Caco-2 (cell line): ENCODE results near the gene RAB43. TPM values are rescaled to one million over a fixed set of nuclear protein-coding genes. Genes with fewer than 3 reads are reported as not detected.

Experiments
- BruUV-seq: library from RNA; stranded (reverse); fragments of 400-500 nt; replicated peaks from 2 replicates; lab custom pipeline; 2021; lab: Mats Ljungman, UMichigan
- CTCF ChIA-PET: fragments of 300-600 bp; sonication (Branson Sonifier 250); formaldehyde crosslinking; loops from one replicate; lab custom pipeline; 2022; ENCODE audit warnings: antibody characterized with exemption; lab: Charles Lee
- POLR2A ChIA-PET: fragments of 300-600 bp; sonication (Branson Sonifier 250); formaldehyde crosslinking; loops from one replicate; lab custom pipeline; 2022; ENCODE audit warnings: antibody characterized with exemption; lab: Charles Lee
- DNase-seq, 2 experiments: peaks; one replicate each; pipeline versions ENCODE4 v3.0.0 to v3.0.0-alpha.2; 2020 to 2022
- H3K27me3 ChIP-seq: replicated peaks from 2 replicates; pipeline ENCODE4 v1.6.0; 2011; ENCODE audit warnings: low read length; ENCODE audit not compliant: control insufficient read depth, insufficient read depth
- H3K36me3 ChIP-seq: 2 replicates; pipeline ENCODE4 v1.5.1; 2011; ENCODE audit warnings: low read length; ENCODE audit not compliant: control insufficient read depth, insufficient read depth
- H3K4me1 ChIP-seq: fragments of 250-450 bp; sonication (Bioruptor Pico); 2 replicates; pipeline ENCODE4 v1.5.1; 2020; ENCODE audit warnings: mild to moderate bottlenecking
- H3K4me3 ChIP-seq: 2 replicates; pipeline ENCODE4 v1.5.1; 2011; ENCODE audit warnings: low read depth, mild to moderate bottlenecking, control low read depth, low read length
- H3K9me3 ChIP-seq: fragments of 250-450 bp; sonication (Bioruptor Pico); 2 replicates; pipeline ENCODE4 v1.5.1; 2020; ENCODE audit warnings: mild to moderate bottlenecking, moderate library complexity
- H3K27ac Mint-ChIP-seq: one replicate; pipeline ENCODE4 v1.8.0; 2022; ENCODE audit warnings: mixed read lengths; ENCODE audit not compliant: unreplicated experiment
- H3K27me3 Mint-ChIP-seq: one replicate; pipeline ENCODE4 v1.8.0; 2022; ENCODE audit warnings: mixed read lengths; ENCODE audit not compliant: insufficient read depth, unreplicated experiment
- H3K36me3 Mint-ChIP-seq: one replicate; pipeline ENCODE4 v1.8.0; 2022; ENCODE audit warnings: mild to moderate bottlenecking, mixed read lengths; ENCODE audit not compliant: insufficient read depth, unreplicated experiment
- H3K4me1 Mint-ChIP-seq: one replicate; pipeline ENCODE4 v1.8.0; 2022; ENCODE audit warnings: low read depth, mixed read lengths; ENCODE audit not compliant: unreplicated experiment
- H3K4me3 Mint-ChIP-seq: one replicate; pipeline ENCODE4 v1.8.0; 2022; ENCODE audit warnings: mild to moderate bottlenecking, moderate library complexity, mixed read lengths; ENCODE audit not compliant: unreplicated experiment
- H3K9me3 Mint-ChIP-seq: one replicate; pipeline ENCODE4 v1.8.0; 2022; ENCODE audit warnings: mixed read lengths; ENCODE audit not compliant: unreplicated experiment
- CTCF ChIP-seq, 2 experiments: fragments of 200-600 bp in 1 of 2; IDR thresholded peaks; 1 replicate in 1 of 2; 2 replicates in 1 of 2; pipeline versions ENCODE4 v1.5.1 to v1.8.0; 2011 to 2022; ENCODE audit warnings: antibody characterized with exemption in 1 of 2, control low read depth in 1 of 2, inconsistent platforms in 1 of 2, low read depth in 1 of 2, low read length in 1 of 2, mild to moderate bottlenecking in 1 of 2, moderate library complexity in 1 of 2; ENCODE audit not compliant: insufficient read depth in 1 of 2, severe bottlenecking in 1 of 2, unreplicated experiment in 1 of 2
- intact Hi-C: fragments of 100-400 bp; cut with micrococcal nuclease; formaldehyde crosslinking; loops from one replicate; pipeline ENCODE4 v1.10.0; 2022; ENCODE audit not compliant: unreplicated experiment
- total RNA-seq: library from RNA; stranded (reverse); gene quantifications from 2 replicates; pipeline ENCODE4 v1.2.3, GENCODE V29; 2022

Gene RAB43
- total RNA-seq, 1 experiment from 2014 or later, result 12.3 TPM

GRCh38 chr3:129046732-129047552 lies 74.7 kb downstream of the RAB43 start:
- Mint-ChIP-seq H3K4me3 (no peak overlapping the region), H3K27ac (no peak overlapping the region), H3K4me1 (no peaks in the 10 kb centered on the region), H3K9me3 (no peaks in the 10 kb centered on the region), H3K27me3 (no peaks in the 10 kb centered on the region), H3K36me3 (no peaks in the 10 kb centered on the region)
- no peak overlapping the region for H3K4me3 ChIP-seq
- TF ChIP-seq CTCF (IDR thresholded peaks at IDR 0.05; ENCODE audit: insufficient read depth in 1 of 2, low read depth in 1 of 2, low read length in 1 of 2, severe bottlenecking in 1 of 2, unreplicated experiment in 1 of 2), result no peak
- H3K4me1 ChIP-seq, result no peaks in the 10 kb centered on the region
- ChIA-PET CTCF (no interaction called here), POLR2A (no interaction called here)
- H3K36me3 ChIP-seq, result no peaks in the 10 kb centered on the region
- intact Hi-C loops, result no loop called here
- DNase-seq, result no peak
- H3K27me3 ChIP-seq, result no peaks in the 10 kb centered on the region
- BruUV-seq, result no TSS peak
- H3K9me3 ChIP-seq, result no peaks in the 10 kb centered on the region

GRCh38 chr3:129046037-129046731 lies 75.4 kb downstream of the RAB43 start:
- no peaks in the 10 kb centered on the region for H3K27me3 Mint-ChIP-seq
- CTCF ChIA-PET, result no interaction called here
- TF ChIP-seq CTCF (IDR thresholded peaks at IDR 0.05; ENCODE audit: insufficient read depth in 1 of 2, low read depth in 1 of 2, low read length in 1 of 2, severe bottlenecking in 1 of 2, unreplicated experiment in 1 of 2), result no peak

GRCh38 chr3:129045675-129046036 lies 75.9 kb downstream of the RAB43 start:
- TF ChIP-seq CTCF (IDR thresholded peaks at IDR 0.05; ENCODE audit: insufficient read depth in 1 of 2, low read depth in 1 of 2, low read length in 1 of 2, severe bottlenecking in 1 of 2, unreplicated experiment in 1 of 2), result no peak
- no TSS peak for BruUV-seq
- H3K27me3 Mint-ChIP-seq, result no peaks in the 10 kb centered on the region
- H3K4me3 Mint-ChIP-seq, result no peak overlapping the region
- no peaks in the 10 kb centered on the region for H3K9me3 Mint-ChIP-seq
- Histone ChIP-seq H3K9me3 (no peaks in the 10 kb centered on the region), H3K36me3 (no peaks in the 10 kb centered on the region), H3K4me3 (no peak overlapping the region), H3K27me3 (no peaks in the 10 kb centered on the region), H3K4me1 (no peaks in the 10 kb centered on the region)
- no peak overlapping the region for H3K27ac Mint-ChIP-seq
- ChIA-PET CTCF (no interaction called here), POLR2A (no interaction called here)
- no peaks in the 10 kb centered on the region for H3K36me3 Mint-ChIP-seq
- intact Hi-C loops, result no loop called here
- DNase-seq, result no peak
- H3K4me1 Mint-ChIP-seq, result no peaks in the 10 kb centered on the region

More at GRCh38 chr3:129046037-129046731, 75.4 kb downstream of the RAB43 start:
- no peaks in the 10 kb centered on the region for H3K9me3 ChIP-seq
- no peak overlapping the region for H3K27ac Mint-ChIP-seq
- no peaks in the 10 kb centered on the region for H3K27me3 ChIP-seq
- no peak overlapping the region for H3K4me3 ChIP-seq
- no TSS peak for BruUV-seq
- H3K36me3 ChIP-seq, result no peaks in the 10 kb centered on the region
- H3K4me3 Mint-ChIP-seq, result no peak overlapping the region
- H3K9me3 Mint-ChIP-seq, result no peaks in the 10 kb centered on the region
- POLR2A ChIA-PET, result no interaction called here
- no peaks in the 10 kb centered on the region for H3K4me1 Mint-ChIP-seq
- no peak for DNase-seq
- intact Hi-C loops, result no loop called here
- no peaks in the 10 kb centered on the region for H3K4me1 ChIP-seq
- no peaks in the 10 kb centered on the region for H3K36me3 Mint-ChIP-seq
